Stimulated activated CD8-positive, alpha-beta memory T cell treated with anti-CD3 and anti-CD28 coated beads, Interleukin-15, amount 100 ng/mL, for 24 hours (primary cell): ENCODE results near the gene SCN5A.

Experiments
- DNase-seq: peaks from one replicate; pipeline ENCODE4 v3.0.0-alpha.2; 2020; ENCODE audit warnings: low read depth

Gene SCN5A

GRCh38 chr3:38600551-38600950 lies 48.9 kb downstream of the SCN5A start:
- DNase-seq = no peak

DNA sequence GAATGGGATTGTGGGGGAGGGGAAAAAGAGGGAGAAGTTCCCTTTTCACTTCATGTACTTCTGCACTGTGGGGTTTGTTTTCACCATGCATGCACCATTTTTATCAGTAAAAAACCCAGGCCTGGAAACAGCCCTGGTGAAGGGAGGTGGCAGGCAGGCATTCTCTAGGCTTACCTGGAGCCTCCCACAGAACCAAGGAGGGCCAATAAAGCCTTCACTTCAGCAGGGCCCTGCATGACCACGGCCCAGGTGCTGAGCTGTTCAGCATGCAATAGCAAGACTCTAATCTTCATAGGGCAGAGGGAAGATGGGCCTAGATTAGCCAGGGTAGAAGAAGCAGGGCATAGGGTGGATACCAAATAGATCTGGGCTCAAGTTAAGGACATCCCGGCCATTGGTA lies 49.6 kb downstream of the SCN5A start:
- no peak for DNase-seq

- DNase-seq = no peak
These were observed 50.7 kb downstream of the SCN5A start for GRCh38 chr3:38598791-38599190.

DNA sequence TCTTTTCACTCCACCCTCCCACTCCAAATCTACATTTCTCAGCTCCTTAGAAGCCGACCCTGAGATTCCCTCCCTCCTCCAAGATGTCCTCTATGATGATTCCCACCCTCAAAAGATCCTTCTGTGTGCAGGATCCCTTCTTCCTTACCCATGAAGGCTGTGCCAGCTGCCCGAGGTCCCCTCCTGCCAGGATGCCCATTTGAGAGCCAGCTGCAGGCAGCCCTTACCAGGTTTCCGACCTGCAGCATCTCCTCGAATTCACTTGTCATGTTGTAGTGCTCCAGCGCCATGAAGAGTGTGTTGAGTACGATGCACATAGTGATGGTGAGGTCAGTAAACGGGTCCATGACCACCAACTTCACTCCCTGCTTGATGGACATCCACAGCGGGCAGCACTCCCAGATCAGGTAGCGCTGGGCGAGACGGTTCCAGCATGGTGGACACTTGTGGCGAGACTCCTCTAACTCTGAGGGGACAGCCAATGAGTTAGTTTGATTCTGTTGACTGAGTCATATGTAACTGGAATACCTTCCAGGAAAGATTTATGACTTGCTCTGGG lies 51.9 kb downstream of the SCN5A start:
- no peak for DNase-seq

DNA sequence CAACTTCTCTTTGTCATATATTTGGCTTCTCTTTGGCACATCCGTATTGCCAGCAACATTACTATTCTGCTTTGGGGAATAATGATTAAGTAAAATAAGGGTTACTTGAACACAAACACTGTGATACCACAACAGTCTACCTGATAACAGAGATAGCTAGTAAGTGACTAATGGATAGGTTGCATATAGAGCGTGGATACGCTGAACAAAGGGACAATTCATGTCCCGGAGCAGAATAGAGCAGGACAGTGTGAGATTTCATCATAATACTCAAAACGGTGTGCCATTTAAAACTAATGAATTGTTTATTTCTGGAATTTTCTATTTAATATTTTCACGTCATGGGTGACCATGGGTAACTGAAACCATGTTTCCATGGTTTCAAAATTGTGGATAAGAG lies 54.1 kb downstream of the SCN5A start:
- DNase-seq = no peak

DNA sequence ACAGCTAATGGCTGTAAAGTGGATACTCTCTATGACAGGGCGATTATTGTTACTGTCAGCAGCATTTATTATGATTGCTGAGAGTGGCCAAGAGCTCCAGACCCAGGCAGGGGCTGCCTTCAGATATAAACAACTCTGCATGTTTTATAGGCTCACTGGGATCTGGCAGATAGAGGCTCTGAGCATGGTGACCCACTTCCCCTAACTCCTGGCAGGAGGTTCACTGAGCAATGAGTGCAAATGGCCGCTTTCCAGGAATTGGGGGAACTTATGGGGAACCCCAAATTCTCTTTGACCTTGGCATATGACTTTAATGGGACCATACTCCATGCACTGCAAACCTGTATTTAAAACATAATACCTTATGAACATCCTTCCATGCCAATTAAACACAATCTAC lies 59.0 kb downstream of the SCN5A start:
- DNase-seq = no peak

GRCh38 chr3:38588995-38589937 lies 60.2 kb downstream of the SCN5A start:
- DNase-seq = no peak

DNA sequence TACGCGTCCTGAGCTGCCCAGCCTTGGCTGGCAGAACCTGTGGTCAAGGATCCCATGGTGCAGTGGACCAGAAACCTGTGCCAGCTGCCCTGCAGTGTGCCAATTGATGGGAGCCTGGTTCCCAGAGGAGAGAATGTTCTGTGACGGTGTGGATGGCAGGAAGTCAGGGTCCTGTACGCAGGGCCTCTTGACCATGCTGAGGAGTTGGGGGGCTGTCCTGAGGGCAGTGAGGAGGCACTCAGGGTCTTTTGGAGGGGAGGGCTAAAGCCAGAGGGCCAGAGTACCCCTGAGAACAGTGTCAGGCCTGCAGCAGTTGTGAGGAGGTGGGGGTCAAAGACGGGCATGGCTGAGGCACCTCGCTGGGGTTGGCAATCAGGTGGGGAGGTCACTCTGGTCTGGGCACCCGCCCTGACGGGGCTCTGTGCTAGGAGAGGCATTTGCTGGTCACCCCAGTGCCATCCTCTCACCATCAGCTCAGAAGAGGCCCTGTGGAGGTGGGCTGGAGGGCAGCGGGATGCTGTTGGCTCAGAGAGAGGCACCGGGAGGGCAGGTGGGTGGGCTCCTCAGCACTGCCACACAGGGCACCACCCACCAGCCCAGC lies 61.0 kb downstream of the SCN5A start:
- DNase-seq = no peak

GRCh38 chr3:38587548-38588131 lies 61.8 kb downstream of the SCN5A start:
- DNase-seq = no peak

DNA sequence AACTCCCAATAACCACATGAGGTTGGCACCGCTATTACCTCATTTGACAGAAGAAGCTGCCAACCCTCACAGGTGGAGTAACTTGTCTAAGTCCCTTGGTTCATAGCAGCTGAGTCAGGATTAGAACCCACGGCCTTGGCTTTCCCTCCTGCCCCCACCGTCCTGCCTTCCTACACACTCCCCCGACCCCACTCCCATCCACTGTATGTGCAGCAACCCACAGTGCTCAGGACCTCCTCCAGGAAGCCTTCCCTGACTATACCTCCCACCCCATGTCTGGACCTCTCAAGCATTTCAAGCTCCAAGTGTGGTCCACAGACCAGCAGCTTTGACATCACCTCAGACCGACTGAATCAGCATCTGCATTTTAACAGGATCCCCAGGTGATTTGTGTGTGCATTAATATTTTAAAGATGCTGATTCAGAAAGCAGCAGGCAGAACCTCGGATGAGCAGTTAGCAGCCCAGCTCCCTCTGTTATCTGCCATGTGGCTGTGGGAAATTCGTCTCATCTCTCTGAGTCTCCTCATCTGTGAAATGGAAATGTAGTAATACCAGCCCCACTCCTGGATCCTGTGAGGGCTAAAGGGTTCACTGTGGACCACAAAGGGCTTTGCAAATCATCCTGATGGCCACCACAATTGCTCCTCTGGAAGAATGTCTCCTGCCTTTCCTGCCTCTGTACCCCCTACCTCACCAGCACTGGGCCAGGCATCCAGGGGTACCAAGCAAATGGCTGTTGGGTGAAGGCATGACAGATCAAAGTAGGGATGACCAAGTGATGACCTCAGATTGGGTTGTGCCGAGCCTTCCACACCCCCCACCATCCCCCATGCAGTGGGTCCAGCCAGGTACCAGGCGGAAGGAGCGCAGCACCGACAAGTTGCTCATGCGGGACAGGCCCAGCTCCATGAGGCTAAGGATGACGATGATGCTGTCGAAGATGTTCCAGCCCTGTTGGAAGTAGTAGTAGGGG lies 62.7 kb downstream of the SCN5A start:
- no peak for DNase-seq

- DNase-seq = no peak
These were observed 63.6 kb downstream of the SCN5A start for GRCh38 chr3:38585791-38586420.

DNA sequence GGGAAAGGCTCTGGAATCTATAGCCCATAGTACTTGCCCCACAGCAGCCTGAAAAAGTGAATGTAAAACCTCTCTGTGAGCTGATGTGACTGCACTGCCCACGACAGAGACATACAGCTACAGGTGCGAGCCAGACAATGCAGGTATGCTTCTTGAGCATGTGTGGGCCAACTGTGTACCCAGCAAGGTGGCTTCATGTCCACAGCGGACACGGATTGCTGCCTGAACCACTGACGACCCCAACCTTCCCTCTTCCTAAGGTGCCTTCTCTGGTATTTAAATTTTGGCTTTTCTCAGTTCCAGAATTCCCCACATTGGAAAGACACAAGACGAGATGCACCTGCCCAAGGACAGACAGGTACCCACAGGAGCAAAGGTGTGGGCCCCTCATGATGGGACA lies 65.8 kb downstream of the SCN5A start:
- DNase-seq = no peak

DNA sequence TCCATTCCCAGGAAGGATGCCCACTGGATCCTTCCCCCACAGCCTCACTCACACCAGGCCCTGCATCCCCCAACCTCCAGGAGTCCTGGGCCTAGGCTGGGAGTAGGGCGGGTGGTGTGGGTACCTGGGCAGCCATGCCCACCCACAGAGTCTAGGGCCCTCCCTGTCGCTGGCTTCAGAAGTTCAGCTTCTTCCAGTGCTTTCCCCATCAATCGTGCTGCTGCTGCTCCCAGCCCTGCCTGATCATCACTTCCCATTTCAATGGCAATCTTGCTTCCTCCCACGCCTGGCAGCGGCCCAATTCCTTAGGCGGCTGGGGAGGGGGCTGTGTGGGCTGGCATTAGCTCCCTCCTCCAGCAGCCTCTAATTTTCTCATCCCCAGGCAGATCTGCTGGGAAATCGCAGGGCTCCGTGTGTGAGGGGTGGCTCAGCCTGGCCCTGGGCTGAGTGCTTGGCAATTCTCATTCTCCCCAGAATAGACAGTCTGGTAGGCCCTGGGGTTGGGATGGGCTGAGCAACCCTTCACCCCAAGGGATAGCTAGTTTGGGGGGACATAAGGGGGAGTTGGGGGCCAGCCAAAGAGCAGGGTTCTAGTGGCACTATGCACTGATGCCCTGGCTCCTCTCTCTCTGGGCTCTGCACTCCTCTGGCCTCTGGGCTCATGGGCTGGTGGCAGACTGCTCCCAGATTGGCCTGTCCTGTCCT lies 66.4 kb downstream of the SCN5A start:
- no peak for DNase-seq

GRCh38 chr3:38582316-38582715 lies 67.2 kb downstream of the SCN5A start:
- DNase-seq = no peak

GRCh38 chr3:38581774-38582173 lies 67.7 kb downstream of the SCN5A start:
- no peak for DNase-seq

DNA sequence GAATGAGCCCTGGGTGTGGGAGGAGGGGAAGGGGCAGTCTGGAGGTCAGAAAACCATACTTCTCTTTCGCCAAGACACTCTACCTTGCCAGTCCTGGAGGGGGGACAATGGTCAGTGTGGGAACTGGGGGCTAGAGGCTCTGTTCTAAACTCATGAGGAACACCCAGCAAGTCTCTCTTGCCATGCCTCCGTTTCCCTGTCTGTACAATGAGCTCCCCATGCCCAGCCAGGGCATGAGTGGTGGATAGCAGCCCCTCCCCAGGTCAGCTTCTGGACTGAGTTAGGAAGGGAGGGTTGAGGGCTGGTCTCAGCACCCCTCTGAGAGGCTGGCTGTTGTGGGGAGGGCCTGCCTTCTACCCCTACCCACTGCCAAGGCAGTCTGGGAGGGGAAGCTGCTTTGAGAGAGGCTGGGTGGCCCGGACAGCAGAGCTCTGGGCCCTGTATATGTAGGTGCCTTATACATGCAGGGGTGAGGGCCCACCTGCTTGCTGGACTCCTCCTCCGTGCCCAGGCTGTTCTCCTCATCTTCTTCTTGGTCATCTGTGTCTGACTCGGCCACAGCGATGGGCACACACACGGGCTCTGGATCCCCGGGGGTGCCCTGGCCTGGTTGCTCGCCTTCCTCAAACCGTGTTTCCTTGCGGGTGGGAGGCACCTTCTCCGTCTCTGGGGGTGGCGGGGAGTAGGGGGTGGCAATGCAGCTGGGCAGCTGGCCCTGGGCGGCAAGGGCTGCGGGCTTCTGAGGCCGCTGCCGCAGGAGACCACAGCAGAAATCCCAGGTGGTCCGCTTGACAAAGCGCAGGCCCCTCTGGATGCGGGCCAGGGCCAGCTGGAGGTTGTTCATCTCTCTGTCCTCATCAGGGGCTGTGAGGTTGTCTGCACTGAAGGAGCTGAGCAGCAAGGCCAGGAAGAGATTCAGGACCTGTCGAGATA lies 68.8 kb downstream of the SCN5A start:
- DNase-seq = no peak

DNA sequence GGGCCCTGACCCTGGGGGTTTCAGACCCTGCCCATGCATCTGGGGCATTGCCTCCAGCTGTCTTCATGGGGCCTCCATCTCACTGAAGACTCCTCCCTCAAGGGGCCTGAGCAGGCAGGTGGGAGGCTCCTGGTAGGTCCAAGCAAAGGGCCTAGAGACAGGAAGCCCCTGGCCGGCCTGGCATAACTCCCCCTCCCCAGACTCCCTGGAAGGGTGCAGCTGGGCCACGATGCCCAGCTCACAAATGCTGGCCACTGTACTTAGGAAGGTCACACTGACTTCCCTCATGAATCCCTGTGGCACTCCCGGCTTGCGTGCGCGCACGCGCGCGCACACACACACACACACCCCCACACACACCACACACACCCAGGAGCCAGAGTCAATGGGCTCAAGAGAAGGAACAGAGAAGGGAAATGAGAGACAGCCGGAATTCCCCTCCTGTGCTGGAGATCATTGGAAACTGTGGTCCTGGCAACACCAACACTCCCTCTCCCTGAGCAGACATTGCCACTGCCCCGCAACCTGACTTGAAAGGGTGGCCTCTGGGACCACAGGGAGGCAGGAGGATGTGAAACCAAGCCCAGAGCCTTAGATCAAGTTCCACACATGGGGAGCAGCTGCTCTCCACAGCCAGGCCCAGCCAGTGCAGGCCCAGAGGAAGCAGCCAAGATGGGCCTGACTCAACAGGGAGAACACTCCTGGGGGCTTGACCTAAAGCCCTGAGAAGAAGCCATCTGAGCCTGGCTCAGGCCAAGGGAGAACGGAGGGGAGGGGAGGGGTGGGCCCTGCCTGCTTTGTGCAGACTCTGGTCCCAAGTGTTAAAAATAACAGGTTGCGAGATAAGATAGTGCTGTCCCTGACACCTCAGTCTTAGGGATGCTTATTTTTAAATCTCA lies 69.7 kb downstream of the SCN5A start:
- no peak for DNase-seq

DNA sequence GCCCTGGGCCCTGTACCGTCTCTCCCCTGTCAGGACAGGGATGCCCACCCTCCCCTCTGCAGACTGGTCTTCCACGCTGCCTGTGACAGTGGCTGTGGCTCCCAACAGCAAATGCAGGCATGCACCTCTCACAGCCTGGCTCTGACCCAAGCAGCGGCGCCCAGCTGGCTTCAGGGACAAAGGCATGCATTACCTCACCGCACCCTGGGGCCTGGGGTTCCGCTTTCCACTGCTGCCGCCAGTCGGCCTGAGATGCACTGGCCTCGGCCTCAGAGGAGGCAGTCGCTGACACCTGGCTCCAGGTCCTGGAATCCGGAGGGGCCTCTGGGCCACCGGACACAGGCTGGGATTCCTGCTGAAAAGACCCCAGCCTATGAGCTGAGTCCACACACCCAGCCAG lies 70.3 kb downstream of the SCN5A start:
- no peak for DNase-seq
